ENCODE data around the gene AGMO.

The AGMO gene

DNA sequence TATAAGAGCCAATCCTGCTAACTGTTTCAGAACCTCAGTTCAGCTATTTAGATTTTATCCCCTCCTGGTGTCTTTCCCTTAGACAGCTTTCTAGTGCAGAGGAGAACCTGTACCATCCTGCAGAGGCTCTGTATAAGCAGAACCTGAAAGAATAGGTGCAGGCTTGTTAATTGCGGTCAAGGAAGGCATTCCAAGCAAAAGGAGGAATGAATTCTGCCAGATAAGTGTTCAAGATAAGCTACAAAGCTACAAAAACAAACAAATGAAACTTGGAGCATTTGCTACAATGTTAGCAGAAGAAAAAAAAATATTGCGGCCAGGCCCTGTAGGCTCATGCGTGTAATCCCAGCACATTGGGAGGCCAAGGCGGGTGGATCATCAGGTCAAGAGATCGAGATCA is 32.6 kb upstream of the AGMO start:
- Histone ChIP-seq H3K27ac (ENCODE audit: low read depth, low read length) (no peak overlapping the region), H3K4me3 (ENCODE audit: low read depth in 1 of 5, low read length in 5 of 5) (no peak overlapping the region), H3K9ac (ENCODE audit: low read length in 5 of 5) (no peak overlapping the region), H3K4me1 (ENCODE audit: control insufficient read depth in 5 of 5, insufficient read depth in 5 of 5, low read length in 5 of 5) (no peaks in the 10 kb centered on the region), H3K9me3 (ENCODE audit: control insufficient read depth in 5 of 5, low read length in 5 of 5) (peaks cover 0 to 1% (median 0%) of the 10 kb centered on the region in 5 donors), H3K36me3 (ENCODE audit: control insufficient read depth in 5 of 5, insufficient read depth in 5 of 5, low read length in 5 of 5) (no peaks in the 10 kb centered on the region), H3K27me3 (ENCODE audit: control insufficient read depth in 5 of 5, insufficient read depth in 4 of 5, low read length in 5 of 5) (no peaks in the 10 kb centered on the region)

DNA sequence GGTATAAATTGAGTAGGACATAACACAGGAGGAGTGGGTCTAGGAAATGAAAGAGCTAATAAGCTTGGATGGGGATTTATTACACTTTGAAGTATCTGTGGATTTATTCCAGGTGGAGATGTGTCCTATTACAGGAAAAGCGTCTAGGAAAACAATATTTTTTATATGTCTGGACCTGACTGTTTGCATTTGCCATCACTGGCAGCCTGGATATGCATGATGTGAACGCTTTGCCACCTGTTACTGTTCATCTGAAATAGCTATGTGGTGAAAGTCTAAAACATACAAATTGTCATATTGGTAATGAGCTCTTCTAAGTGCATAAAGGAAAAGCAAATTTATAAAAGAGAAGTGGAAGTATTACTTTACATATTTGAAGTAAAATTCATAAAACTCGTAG is 31.6 kb upstream of the AGMO start:
- Histone ChIP-seq H3K27ac (ENCODE audit: low read depth, low read length) (no peak overlapping the region), H3K9ac (ENCODE audit: low read length in 5 of 5) (no peak overlapping the region)

DNA sequence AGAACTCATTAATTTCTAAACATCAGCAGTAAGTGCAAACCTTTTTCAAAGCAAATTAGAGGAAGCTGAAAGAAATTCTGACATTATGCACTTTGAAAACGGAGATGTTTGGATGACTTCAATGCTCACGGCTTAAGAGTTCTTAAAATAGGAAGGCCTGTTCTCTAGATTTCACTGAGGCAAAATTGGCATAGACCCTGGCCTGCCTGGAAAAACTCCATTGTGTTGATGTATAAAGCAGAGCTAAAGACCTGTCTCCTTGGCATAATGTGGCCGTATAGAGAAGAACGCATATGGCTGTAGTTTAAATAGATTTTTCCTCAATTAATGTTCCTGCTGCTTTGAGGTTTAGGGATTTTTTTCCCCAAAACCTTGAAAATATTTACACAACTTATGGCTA is 24.5 kb upstream of the AGMO start:
- H3K4me1 ChIP-seq (ENCODE audit: control insufficient read depth in 5 of 5, insufficient read depth in 5 of 5, low read length in 5 of 5): peaks cover 0 to 1% (median 0%) of the 10 kb centered on the region in 5 donors
- no peaks in the 10 kb centered on the region for H3K27me3 ChIP-seq (ENCODE audit: control insufficient read depth in 5 of 5, insufficient read depth in 4 of 5, low read length in 5 of 5)
- H3K36me3 ChIP-seq (ENCODE audit: control insufficient read depth in 5 of 5, insufficient read depth in 5 of 5, low read length in 5 of 5): no peaks in the 10 kb centered on the region
- H3K4me3 ChIP-seq (ENCODE audit: low read depth in 1 of 5, low read length in 5 of 5): no peak overlapping the region
- peaks cover 0 to 6% (median 5%) of the 10 kb centered on the region in 5 donors for H3K9me3 ChIP-seq (ENCODE audit: control insufficient read depth in 5 of 5, low read length in 5 of 5)
- H3K27ac ChIP-seq (ENCODE audit: low read depth, low read length): no peak overlapping the region
- no peak overlapping the region for H3K9ac ChIP-seq (ENCODE audit: low read length in 5 of 5)

More for the DNA sequence above, 31.6 kb upstream of the AGMO start:
- Histone ChIP-seq H3K4me3 (ENCODE audit: low read depth in 1 of 5, low read length in 5 of 5) (no peak overlapping the region), H3K27me3 (ENCODE audit: control insufficient read depth in 5 of 5, insufficient read depth in 4 of 5, low read length in 5 of 5) (no peaks in the 10 kb centered on the region), H3K4me1 (ENCODE audit: control insufficient read depth in 5 of 5, insufficient read depth in 5 of 5, low read length in 5 of 5) (no peaks in the 10 kb centered on the region), H3K36me3 (ENCODE audit: control insufficient read depth in 5 of 5, insufficient read depth in 5 of 5, low read length in 5 of 5) (no peaks in the 10 kb centered on the region), H3K9me3 (ENCODE audit: control insufficient read depth in 5 of 5, low read length in 5 of 5) (no peaks in the 10 kb centered on the region)

DNA sequence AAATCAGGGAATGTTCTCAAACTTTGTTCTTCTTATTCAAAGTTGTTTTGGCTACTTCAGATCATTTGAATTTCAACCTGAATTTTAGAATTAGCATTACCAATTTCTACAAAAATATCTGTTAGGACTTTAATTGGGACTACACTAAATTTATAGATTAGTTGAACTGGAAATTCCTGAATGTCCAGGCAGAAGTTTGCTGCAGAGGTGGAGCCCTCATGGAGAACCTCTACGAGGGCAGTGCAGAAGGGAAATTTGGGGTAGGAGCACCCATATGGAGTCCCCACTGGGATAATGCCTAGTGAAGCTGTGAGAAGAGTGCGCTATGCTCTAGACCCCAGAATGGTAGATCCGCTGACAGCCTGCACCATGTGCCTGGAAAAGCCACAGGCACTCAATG is 22.8 kb upstream of the AGMO start:
- H3K4me3 ChIP-seq (ENCODE audit: low read depth in 1 of 5, low read length in 5 of 5): no peak overlapping the region
- H3K9me3 ChIP-seq (ENCODE audit: control insufficient read depth in 5 of 5, low read length in 5 of 5): peaks cover 0 to 6% (median 5%) of the 10 kb centered on the region in 5 donors
- H3K36me3 ChIP-seq (ENCODE audit: control insufficient read depth in 5 of 5, insufficient read depth in 5 of 5, low read length in 5 of 5): no peaks in the 10 kb centered on the region
- peaks cover 0 to 11% (median 0%) of the 10 kb centered on the region in 5 donors for H3K4me1 ChIP-seq (ENCODE audit: control insufficient read depth in 5 of 5, insufficient read depth in 5 of 5, low read length in 5 of 5)
- H3K27ac ChIP-seq (ENCODE audit: low read depth, low read length): no peak overlapping the region
- H3K9ac ChIP-seq (ENCODE audit: low read length in 5 of 5): no peak overlapping the region
- no peaks in the 10 kb centered on the region for H3K27me3 ChIP-seq (ENCODE audit: control insufficient read depth in 5 of 5, insufficient read depth in 4 of 5, low read length in 5 of 5)

DNA sequence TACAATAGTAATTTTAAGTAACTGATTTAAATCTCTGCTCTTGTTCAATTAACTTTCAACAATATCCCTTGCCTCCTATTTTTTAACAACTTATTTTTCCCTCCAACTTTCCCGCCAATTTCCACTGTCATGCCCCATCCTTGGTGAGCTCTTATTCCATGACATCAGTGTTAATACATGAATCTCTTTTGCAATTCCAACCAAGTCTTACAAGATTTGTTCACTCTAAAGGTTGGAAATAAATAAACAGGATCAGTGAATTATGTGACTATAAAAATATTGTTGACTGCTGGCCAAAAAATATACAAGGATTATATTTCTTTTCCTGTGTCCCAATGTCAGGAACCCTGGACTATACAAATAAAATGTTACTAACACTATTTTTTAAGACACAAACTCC is 21.0 kb upstream of the AGMO start:
- Histone ChIP-seq H3K27ac (ENCODE audit: low read depth, low read length) (no peak overlapping the region), H3K9ac (ENCODE audit: low read length in 5 of 5) (no peak overlapping the region), H3K4me1 (ENCODE audit: control insufficient read depth in 5 of 5, insufficient read depth in 5 of 5, low read length in 5 of 5) (peaks cover 0 to 11% (median 0%) of the 10 kb centered on the region in 5 donors), H3K4me3 (ENCODE audit: low read depth in 1 of 5, low read length in 5 of 5) (no peak overlapping the region), H3K36me3 (ENCODE audit: control insufficient read depth in 5 of 5, insufficient read depth in 5 of 5, low read length in 5 of 5) (no peaks in the 10 kb centered on the region), H3K27me3 (ENCODE audit: control insufficient read depth in 5 of 5, insufficient read depth in 4 of 5, low read length in 5 of 5) (no peaks in the 10 kb centered on the region), H3K9me3 (ENCODE audit: control insufficient read depth in 5 of 5, low read length in 5 of 5) (peaks cover 0 to 6% (median 5%) of the 10 kb centered on the region in 5 donors)

DNA sequence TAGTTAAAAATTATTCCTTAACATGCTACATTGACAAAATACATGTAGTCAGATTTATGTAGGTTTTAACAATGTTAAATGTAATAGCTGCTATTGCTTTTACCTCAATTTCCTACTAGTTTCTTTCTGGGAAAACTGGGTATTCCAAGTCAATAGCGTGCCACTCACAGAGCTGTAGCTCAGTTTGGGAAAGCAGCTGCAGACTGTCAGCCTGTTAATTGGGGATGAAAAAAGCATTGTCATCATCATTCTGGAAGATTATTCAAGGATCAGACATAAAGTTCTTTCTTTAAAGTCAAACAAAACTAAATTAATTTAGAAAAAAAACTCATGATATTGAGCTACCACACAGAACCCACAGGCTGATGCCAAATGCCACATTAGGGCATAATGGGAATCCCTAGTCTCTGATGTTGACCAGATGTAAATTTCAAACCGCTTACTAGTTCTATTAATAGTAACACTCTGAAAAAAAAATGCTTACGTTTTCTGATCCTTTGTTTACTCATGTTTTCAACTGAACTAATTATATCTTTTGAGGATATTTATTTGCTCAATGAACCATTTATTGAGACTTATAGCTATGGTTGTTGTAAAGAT is 19.6 kb upstream of the AGMO start:
- Histone ChIP-seq H3K27ac (ENCODE audit: low read depth, low read length) (no peak overlapping the region), H3K27me3 (ENCODE audit: control insufficient read depth in 5 of 5, insufficient read depth in 4 of 5, low read length in 5 of 5) (no peaks in the 10 kb centered on the region), H3K9me3 (ENCODE audit: control insufficient read depth in 5 of 5, low read length in 5 of 5) (peaks cover 0 to 6% (median 5%) of the 10 kb centered on the region in 5 donors)

DNA sequence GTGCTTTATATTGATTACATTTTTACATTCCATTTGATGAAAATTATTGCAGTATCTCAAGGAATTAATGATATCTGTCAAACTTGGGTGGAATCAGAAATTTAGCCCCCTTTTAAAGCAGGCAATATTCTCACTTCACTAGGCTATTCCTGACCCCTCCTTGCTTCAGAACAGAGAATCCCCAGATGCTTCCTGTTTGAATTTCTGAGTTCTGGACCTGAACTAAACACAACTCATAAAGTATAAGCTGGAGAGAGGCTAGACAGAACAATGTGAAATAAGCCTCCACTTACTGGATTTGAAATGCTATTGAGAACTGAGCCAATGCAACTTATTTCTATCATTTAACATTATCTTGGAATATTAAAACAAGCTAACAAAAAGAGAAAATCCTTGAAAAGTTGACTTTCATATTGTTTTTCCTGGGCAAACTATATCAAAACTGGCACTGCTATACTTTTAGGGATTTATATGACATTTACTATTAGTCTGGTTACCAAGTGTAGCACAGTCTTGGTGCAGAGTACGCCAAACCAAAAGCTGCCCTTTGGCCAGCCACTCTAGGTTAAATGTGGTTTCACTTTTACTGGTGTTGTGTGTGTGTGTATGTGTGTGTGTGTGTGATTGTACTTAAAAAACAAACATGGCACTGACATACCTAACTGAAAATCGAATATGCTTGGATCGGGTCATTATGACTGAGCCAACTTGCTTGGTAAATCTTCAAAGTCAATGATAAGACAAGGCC is 19.0 kb upstream of the AGMO start:
- peaks cover 0 to 11% (median 0%) of the 10 kb centered on the region in 5 donors for H3K4me1 ChIP-seq (ENCODE audit: control insufficient read depth in 5 of 5, insufficient read depth in 5 of 5, low read length in 5 of 5)
- no peak overlapping the region for H3K9ac ChIP-seq (ENCODE audit: low read length in 5 of 5)
- no peaks in the 10 kb centered on the region for H3K27me3 ChIP-seq (ENCODE audit: control insufficient read depth in 5 of 5, insufficient read depth in 4 of 5, low read length in 5 of 5)
- no peak overlapping the region for H3K4me3 ChIP-seq (ENCODE audit: low read depth in 1 of 5, low read length in 5 of 5)
- H3K9me3 ChIP-seq (ENCODE audit: control insufficient read depth in 5 of 5, low read length in 5 of 5): peaks cover 0 to 6% (median 5%) of the 10 kb centered on the region in 5 donors
- no peaks in the 10 kb centered on the region for H3K36me3 ChIP-seq (ENCODE audit: control insufficient read depth in 5 of 5, insufficient read depth in 5 of 5, low read length in 5 of 5)
- H3K27ac ChIP-seq (ENCODE audit: low read depth, low read length): no peak overlapping the region

More for the DNA sequence above, 19.6 kb upstream of the AGMO start:
- H3K9ac ChIP-seq (ENCODE audit: low read length in 5 of 5): no peak overlapping the region
- no peaks in the 10 kb centered on the region for H3K36me3 ChIP-seq (ENCODE audit: control insufficient read depth in 5 of 5, insufficient read depth in 5 of 5, low read length in 5 of 5)
- peaks cover 0 to 11% (median 0%) of the 10 kb centered on the region in 5 donors for H3K4me1 ChIP-seq (ENCODE audit: control insufficient read depth in 5 of 5, insufficient read depth in 5 of 5, low read length in 5 of 5)
- no peak overlapping the region for H3K4me3 ChIP-seq (ENCODE audit: low read depth in 1 of 5, low read length in 5 of 5)

DNA sequence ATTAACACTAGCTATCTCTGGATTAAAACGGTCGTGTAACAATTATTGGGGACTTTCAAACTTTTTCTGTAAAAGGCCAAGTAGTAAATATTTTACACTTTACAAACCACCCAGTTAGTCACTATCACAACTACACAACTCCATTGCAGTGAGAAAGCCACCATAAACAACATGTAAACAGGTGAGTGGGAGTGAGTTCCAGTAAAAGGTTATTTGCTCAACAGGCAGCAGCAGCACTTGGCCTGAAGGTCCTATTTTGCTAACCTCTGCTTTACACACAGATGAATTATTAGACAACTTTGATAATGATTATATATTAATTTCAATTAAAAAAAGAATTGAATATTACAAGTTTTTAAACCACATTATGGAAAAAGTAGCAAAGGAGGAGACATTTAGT is 15.8 kb upstream of the AGMO start:
- H3K9ac ChIP-seq (ENCODE audit: low read length in 5 of 5): no peak overlapping the region
- H3K27me3 ChIP-seq (ENCODE audit: control insufficient read depth in 5 of 5, insufficient read depth in 4 of 5, low read length in 5 of 5): no peaks in the 10 kb centered on the region
- H3K36me3 ChIP-seq (ENCODE audit: control insufficient read depth in 5 of 5, insufficient read depth in 5 of 5, low read length in 5 of 5): no peaks in the 10 kb centered on the region
- no peak overlapping the region for H3K4me3 ChIP-seq (ENCODE audit: low read depth in 1 of 5, low read length in 5 of 5)
- no peaks in the 10 kb centered on the region for H3K9me3 ChIP-seq (ENCODE audit: control insufficient read depth in 5 of 5, low read length in 5 of 5)
- peaks cover 0 to 11% (median 0%) of the 10 kb centered on the region in 5 donors for H3K4me1 ChIP-seq (ENCODE audit: control insufficient read depth in 5 of 5, insufficient read depth in 5 of 5, low read length in 5 of 5)
- no peak overlapping the region for H3K27ac ChIP-seq (ENCODE audit: low read depth, low read length)

DNA sequence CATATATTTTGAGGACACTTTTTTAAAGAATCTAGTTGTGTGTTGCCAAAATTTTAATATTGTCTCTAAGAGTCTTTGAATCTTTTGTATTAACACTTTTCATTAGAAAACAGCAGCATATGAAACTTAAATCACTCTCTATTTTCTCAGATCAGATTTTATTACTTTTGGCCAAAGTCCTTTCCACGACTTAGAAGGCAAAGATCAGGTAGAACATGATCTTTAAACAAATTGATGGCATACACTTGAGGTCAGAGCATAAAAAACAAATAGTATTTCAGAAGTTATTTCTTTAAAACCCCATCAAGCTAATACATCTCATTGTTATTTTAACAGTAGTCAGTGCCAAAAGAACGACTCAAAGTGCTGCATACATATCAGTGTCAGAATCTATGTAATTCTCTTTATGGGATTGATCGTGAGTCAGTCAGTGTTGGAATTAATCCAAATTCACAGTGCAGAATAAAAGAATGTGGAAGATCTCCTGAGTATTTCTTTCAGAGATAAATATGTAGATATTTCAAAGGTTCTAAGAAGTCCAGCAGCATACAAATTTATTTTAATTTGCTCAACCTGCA is 9.6 kb upstream of the AGMO start:
- Histone ChIP-seq H3K27me3 (ENCODE audit: control insufficient read depth in 5 of 5, insufficient read depth in 4 of 5, low read length in 5 of 5) (no peaks in the 10 kb centered on the region), H3K9me3 (ENCODE audit: control insufficient read depth in 5 of 5, low read length in 5 of 5) (no peaks in the 10 kb centered on the region), H3K4me3 (ENCODE audit: low read depth in 1 of 5, low read length in 5 of 5) (no peak overlapping the region), H3K27ac (ENCODE audit: low read depth, low read length) (no peak overlapping the region), H3K4me1 (ENCODE audit: control insufficient read depth in 5 of 5, insufficient read depth in 5 of 5, low read length in 5 of 5) (no peaks in the 10 kb centered on the region), H3K36me3 (ENCODE audit: control insufficient read depth in 5 of 5, insufficient read depth in 5 of 5, low read length in 5 of 5) (no peaks in the 10 kb centered on the region), H3K9ac (ENCODE audit: low read length in 5 of 5) (no peak overlapping the region)

DNA sequence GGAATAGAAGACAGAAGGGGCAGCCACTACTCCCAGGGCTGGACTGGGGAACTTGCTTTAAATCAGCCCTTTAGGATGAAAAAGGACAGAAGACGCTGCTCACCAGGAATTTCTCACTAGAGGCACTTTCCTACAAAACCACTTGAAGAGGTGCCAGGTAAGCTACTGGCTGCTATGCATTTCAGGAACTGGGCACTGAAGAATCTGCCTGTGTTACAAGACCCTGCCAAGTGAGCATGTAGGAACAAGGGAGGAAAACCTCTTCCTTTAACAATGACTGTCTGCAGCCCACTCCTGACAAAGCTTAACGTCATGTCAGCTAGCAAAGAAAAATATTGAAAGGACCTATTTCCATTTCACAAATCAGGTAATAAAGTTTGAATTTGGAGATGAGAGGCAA is 5.8 kb upstream of the AGMO start:
- Histone ChIP-seq H3K9me3 (ENCODE audit: control insufficient read depth in 5 of 5, low read length in 5 of 5) (no peaks in the 10 kb centered on the region), H3K36me3 (ENCODE audit: control insufficient read depth in 5 of 5, insufficient read depth in 5 of 5, low read length in 5 of 5) (no peaks in the 10 kb centered on the region), H3K4me1 (ENCODE audit: control insufficient read depth in 5 of 5, insufficient read depth in 5 of 5, low read length in 5 of 5) (no peaks in the 10 kb centered on the region), H3K9ac (ENCODE audit: low read length in 5 of 5) (no peak overlapping the region), H3K27me3 (ENCODE audit: control insufficient read depth in 5 of 5, insufficient read depth in 4 of 5, low read length in 5 of 5) (no peaks in the 10 kb centered on the region), H3K27ac (ENCODE audit: low read depth, low read length) (no peak overlapping the region), H3K4me3 (ENCODE audit: low read depth in 1 of 5, low read length in 5 of 5) (no peak overlapping the region)

All from subcutaneous abdominal adipose tissue (tissue), 5 donors.